HG03354 (cell line): ENCODE data around the gene SRSF11.

Experiments used
- ATAC-seq: cut with Tn5 transposase; IDR thresholded peaks from one replicate; pipeline ENCODE4 v1.9.1; 2021; ENCODE audit warnings: mild to moderate bottlenecking; ENCODE audit not compliant: unreplicated experiment, poor library complexity, severe bottlenecking

The SRSF11 gene

DNA sequence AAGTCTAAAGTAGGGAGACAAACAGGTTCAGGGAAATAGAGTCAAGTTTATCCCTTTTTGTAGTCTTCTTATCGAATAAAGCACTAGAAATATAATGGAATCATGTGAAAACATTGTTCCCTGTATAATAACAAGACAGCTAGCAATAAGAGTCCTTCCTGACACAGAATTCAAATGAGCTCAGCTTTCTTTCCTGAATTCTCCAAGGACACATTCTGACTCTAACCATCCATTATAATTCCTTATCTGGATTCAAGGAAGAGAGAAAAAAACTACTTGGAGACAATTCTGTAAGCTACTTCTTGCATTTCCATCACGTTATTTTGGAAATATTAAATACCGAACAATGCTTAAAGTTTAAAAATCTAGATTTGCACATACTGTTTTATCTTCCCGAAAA, 74.6 kb downstream of the SRSF11 start:
- no peak for ATAC-seq

DNA sequence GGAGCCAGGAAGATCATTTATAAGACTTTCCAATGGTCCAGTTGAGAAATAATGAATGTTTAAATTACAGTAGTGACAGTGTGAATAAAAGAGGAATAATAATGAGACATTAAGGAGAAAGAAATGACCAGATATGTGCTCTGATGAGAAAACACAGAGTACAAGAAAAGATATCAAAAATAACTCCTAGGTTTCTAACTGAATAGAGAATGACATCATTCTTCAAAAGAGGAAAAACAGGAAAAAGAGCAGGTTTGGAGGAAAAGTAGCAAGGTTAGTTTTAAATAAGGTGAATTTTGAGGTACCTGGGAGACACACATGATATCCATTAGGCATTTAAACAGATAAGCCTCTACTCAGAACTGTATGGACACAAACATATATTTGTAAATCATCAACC, 78.3 kb downstream of the SRSF11 start:
- ATAC-seq: no peak
